CD8-positive, alpha-beta memory T cell (primary cell): ENCODE measurements around the gene AMHR2. TPM values are rescaled to one million over a fixed set of nuclear protein-coding genes. Genes with fewer than 3 reads are reported as not detected.
A peak's percentile ranks its signal among the peaks of the same experiment; 100 is the strongest.
"Not testable (repeated sequence)": the region's sequence is repeated elsewhere in the genome, so short reads cannot be mapped to it uniquely, and the experiment has no call there.

Source experiments
- CTCF ChIA-PET: fragments of 350-600 bp; sonication (Branson Sonifier 250); formaldehyde crosslinking; loops from one replicate; lab custom pipeline; 2021; ENCODE audit warnings: antibody characterized with exemption; lab: Charles Lee
- POLR2A ChIA-PET: fragments of 350-600 bp; sonication (Branson Sonifier 250); formaldehyde crosslinking; loops from one replicate; lab custom pipeline; 2021; ENCODE audit warnings: antibody characterized with exemption; lab: Charles Lee
- DNase-seq, 5 donors: peaks; one replicate each; pipeline versions ENCODE4 v3.0.0 to v3.0.0-alpha.2; 2020 to 2022; ENCODE audit warnings: mixed read lengths in 1 of 5
- H3K27ac ChIP-seq: one replicate; pipeline ENCODE4 v1.7.0; 2013; ENCODE audit warnings: low read depth, mild to moderate bottlenecking, low read length, moderate library complexity
- H3K27me3 ChIP-seq: 2 replicates; pipeline ENCODE4 v1.7.0; 2013; ENCODE audit warnings: low read length, mild to moderate bottlenecking; ENCODE audit not compliant: insufficient read depth, poor library complexity, severe bottlenecking
- H3K36me3 ChIP-seq: 2 replicates; pipeline ENCODE4 v1.7.0; 2013; ENCODE audit warnings: mild to moderate bottlenecking, low read length, moderate library complexity; ENCODE audit not compliant: insufficient read depth
- H3K4me1 ChIP-seq: 2 replicates; pipeline ENCODE4 v1.7.0; 2013; ENCODE audit warnings: mild to moderate bottlenecking, low read length, moderate library complexity; ENCODE audit not compliant: insufficient read depth
- H3K4me3 ChIP-seq: 2 replicates; pipeline ENCODE4 v1.7.0; 2013; ENCODE audit warnings: mild to moderate bottlenecking, low read length
- H3K9me3 ChIP-seq: 2 replicates; pipeline ENCODE4 v1.7.0; 2013; ENCODE audit warnings: mild to moderate bottlenecking, low read length
- H3K27ac Mint-ChIP-seq, 8 donors: one replicate each; pipeline ENCODE4 v1.8.0; 2020 to 2021; ENCODE audit warnings: mixed read lengths in 8 of 8, mild to moderate bottlenecking in 6 of 8, inconsistent platforms in 3 of 8, moderate library complexity in 3 of 8
- H3K27me3 Mint-ChIP-seq, 2 donors: one replicate each; pipeline ENCODE4 v1.8.0; 2020 to 2021; ENCODE audit warnings: mixed read lengths in 2 of 2, mild to moderate bottlenecking in 1 of 2, moderate library complexity in 1 of 2
- H3K36me3 Mint-ChIP-seq, 3 donors: one replicate each; pipeline ENCODE4 v1.8.0; 2020 to 2021; ENCODE audit warnings: mixed read lengths in 3 of 3, inconsistent platforms in 1 of 3, mild to moderate bottlenecking in 1 of 3
- H3K4me1 Mint-ChIP-seq, 3 donors: one replicate each; pipeline ENCODE4 v1.8.0; 2020 to 2021; ENCODE audit warnings: mixed read lengths in 3 of 3, inconsistent platforms in 1 of 3, mild to moderate bottlenecking in 1 of 3
- H3K4me3 Mint-ChIP-seq, 7 donors: one replicate each; pipeline ENCODE4 v1.8.0; 2020 to 2021; ENCODE audit warnings: mixed read lengths in 7 of 7, mild to moderate bottlenecking in 6 of 7, moderate library complexity in 4 of 7, inconsistent platforms in 2 of 7
- H3K9me3 Mint-ChIP-seq, 5 donors: one replicate each; pipeline ENCODE4 v1.8.0; 2020 to 2022; ENCODE audit warnings: mixed read lengths in 5 of 5, mild to moderate bottlenecking in 3 of 5, moderate library complexity in 2 of 5, inconsistent platforms in 1 of 5
- polyA plus RNA-seq: library from polyadenylated mRNA; unstranded; fragments of 300-500 nt; fragmentation: Illumina TruSeq; gene quantifications from one replicate; pipeline ENCODE4 v1.2.3, GENCODE V29; 2021
- total RNA-seq, 2 experiments: library from RNA; stranded (reverse); gene quantifications; one replicate each; pipeline ENCODE4 v1.2.3, GENCODE V29; 2021

The AMHR2 gene
- total and polyA plus RNA-seq, 3 experiments from 2014 or later: not detected

DNA sequence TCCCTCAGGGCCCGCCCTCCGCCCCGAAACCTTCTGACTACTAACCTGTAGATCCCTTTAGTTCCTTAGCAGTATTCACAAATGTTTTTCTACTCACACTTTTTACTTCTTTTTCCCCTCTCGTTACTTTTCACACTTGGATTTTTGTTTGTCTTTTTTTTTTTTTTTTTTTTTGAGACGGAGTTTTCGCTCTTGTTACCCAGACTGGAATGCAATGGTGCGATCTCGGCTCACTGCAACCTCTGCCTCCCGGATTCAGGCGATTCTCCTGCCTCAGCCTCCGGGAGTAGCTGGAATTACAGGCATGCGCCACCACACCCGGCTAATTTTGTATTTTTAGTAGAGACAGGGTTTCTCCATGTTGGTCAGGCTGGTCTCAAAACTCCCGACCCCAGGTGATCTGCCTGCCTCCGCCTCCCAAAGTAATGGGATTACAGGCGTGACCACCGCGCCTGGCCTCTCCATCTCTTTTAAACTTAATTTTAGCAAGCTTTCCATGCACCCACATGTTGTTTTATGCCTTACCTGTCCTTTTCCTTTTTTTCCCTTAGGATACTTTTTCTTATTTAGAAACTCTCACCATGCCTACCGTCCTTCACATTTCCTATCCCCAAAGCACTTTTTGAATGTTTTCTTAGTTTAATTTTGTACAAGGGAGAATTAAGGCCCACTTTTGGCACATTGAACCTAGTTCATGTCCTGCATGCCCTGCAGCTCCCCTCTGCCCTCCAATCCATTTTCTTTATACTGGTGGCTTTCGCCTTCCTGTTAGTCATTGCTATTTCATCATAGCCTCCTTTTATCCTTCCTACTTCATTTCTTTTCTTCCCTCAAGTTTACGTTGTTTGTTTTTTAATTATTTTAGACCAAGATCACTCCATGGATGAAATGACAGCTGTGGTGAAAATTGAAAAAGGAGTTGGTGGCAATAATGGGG, 42.6 kb upstream of the AMHR2 start:
- H3K4me3 Mint-ChIP-seq: peak overlapping the region; percentile 82 to 89 (median 86)
- POLR2A ChIA-PET: interaction anchor here (0.6 to 2.7 kb wide), 7 partner anchors 33 to 127 kb away, joined by 3 to 31 read pairs (median 7); partner anchors contain the start of gene TARBP2
- no peaks in the 10 kb centered on the region for H3K9me3 Mint-ChIP-seq
- peak overlapping the region; percentile 57 for H3K27ac ChIP-seq
- peak overlapping the region; percentile 36 for H3K4me3 ChIP-seq
- H3K27ac Mint-ChIP-seq: peak overlapping the region; percentile 68 to 93 (median 84)
- peaks cover 47% of the 10 kb centered on the region for H3K4me1 ChIP-seq
- no peaks in the 10 kb centered on the region for H3K9me3 ChIP-seq
- H3K27me3 ChIP-seq: no peaks in the 10 kb centered on the region
- no peaks in the 10 kb centered on the region for H3K27me3 Mint-ChIP-seq
- peaks cover 33 to 44% (median 41%) of the 10 kb centered on the region in 3 donors for H3K4me1 Mint-ChIP-seq
- CTCF ChIA-PET: interaction anchor here (0.8 to 4.4 kb wide), 12 partner anchors 15 to 127 kb away, joined by 3 to 29 read pairs (median 4); partner anchors contain the start of genes AAAS and TARBP2
- peaks cover 26% of the 10 kb centered on the region for H3K36me3 ChIP-seq
- DNase-seq: peak in 1 of 5 donors; percentile 38
- peaks cover 7 to 38% (median 9%) of the 10 kb centered on the region in 3 donors for H3K36me3 Mint-ChIP-seq

DNA sequence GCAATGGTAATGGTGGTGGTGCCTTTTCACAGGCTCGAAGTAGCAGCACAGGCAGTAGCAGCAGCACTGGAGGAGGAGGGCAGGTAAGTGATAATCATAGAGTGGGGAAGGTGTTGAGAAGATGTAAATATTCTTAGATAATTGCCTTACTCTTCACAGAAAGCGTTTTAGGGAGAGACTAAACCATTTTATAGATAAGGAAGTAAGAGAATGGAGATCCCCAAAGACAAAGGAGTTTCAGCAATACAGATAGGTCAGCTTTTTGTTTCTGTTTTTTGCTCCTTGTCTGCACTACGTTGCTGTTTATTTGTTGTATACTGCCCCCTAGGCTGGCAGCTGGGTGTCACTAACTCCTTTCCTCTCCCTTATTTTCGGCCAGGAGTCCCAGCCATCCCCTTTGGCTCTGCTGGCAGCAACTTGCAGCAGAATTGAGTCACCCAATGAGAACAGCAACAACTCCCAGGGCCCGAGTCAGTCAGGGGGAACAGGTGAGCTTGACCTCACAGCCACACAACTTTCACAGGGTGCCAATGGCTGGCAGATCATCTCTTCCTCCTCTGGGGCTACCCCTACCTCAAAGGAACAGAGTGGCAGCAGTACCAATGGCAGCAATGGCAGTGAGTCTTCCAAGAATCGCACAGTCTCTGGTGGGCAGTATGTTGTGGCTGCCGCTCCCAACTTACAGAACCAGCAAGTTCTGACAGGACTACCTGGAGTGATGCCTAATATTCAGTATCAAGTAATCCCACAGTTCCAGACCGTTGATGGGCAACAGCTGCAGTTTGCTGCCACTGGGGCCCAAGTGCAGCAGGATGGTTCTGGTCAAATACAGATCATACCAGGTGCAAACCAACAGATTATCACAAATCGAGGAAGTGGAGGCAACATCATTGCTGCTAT, 41.7 kb upstream of the AMHR2 start:
- peaks cover 56% of the 10 kb centered on the region for H3K4me1 ChIP-seq

DNA sequence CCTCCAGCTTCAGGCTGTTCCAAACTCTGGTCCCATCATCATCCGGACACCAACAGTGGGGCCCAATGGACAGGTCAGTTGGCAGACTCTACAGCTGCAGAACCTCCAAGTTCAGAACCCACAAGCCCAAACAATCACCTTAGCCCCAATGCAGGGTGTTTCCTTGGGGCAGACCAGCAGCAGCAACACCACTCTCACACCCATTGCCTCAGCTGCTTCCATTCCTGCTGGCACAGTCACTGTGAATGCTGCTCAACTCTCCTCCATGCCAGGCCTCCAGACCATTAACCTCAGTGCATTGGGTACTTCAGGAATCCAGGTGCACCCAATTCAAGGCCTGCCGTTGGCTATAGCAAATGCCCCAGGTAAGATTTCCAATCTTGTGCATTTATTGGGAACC, 40.4 kb upstream of the AMHR2 start:
- H3K4me3 Mint-ChIP-seq: peak overlapping the region; percentile 46 to 89 (median 74)
- DNase-seq: no peak
- H3K27ac Mint-ChIP-seq: peak overlapping the region in 5 of 8 donors; percentile 18 to 86 (median 67)
- ChIA-PET POLR2A (interaction anchor here (0.6 kb wide), 1 partner anchor 88 kb away, joined by 8 read pairs; no protein-coding TSS in a partner anchor), CTCF (interaction anchor here (0.7 to 4.4 kb wide), 9 partner anchors 11 to 47 kb away, joined by 3 to 29 read pairs (median 3); no protein-coding TSS in a partner anchor)
- peaks cover 9 to 54% (median 14%) of the 10 kb centered on the region in 3 donors for H3K36me3 Mint-ChIP-seq
- H3K4me1 ChIP-seq: peaks cover 65% of the 10 kb centered on the region
- H3K4me1 Mint-ChIP-seq: peaks cover 49 to 65% (median 62%) of the 10 kb centered on the region in 3 donors
- H3K27me3 ChIP-seq: no peaks in the 10 kb centered on the region
- H3K9me3 ChIP-seq: no peaks in the 10 kb centered on the region
- peak overlapping the region; percentile 26 for H3K4me3 ChIP-seq
- no peaks in the 10 kb centered on the region for H3K27me3 Mint-ChIP-seq
- peaks cover 26% of the 10 kb centered on the region for H3K36me3 ChIP-seq
- H3K9me3 Mint-ChIP-seq: no peaks in the 10 kb centered on the region
- peak overlapping the region; percentile 3 for H3K27ac ChIP-seq

More for the DNA sequence above, 41.7 kb upstream of the AMHR2 start:
- Histone ChIP-seq H3K27me3 (no peaks in the 10 kb centered on the region), H3K27ac (peak overlapping the region; percentile 57), H3K4me3 (peak overlapping the region; percentile 36), H3K9me3 (no peaks in the 10 kb centered on the region), H3K36me3 (peaks cover 26% of the 10 kb centered on the region)
- Mint-ChIP-seq H3K27ac (peak overlapping the region; percentile 41 to 93 (median 84)), H3K27me3 (no peaks in the 10 kb centered on the region), H3K4me1 (peaks cover 39 to 52% (median 50%) of the 10 kb centered on the region in 3 donors), H3K9me3 (no peaks in the 10 kb centered on the region), H3K36me3 (peaks cover 9 to 44% (median 10%) of the 10 kb centered on the region in 3 donors), H3K4me3 (peak overlapping the region; percentile 82 to 89 (median 86))
- ChIA-PET POLR2A (interaction anchor here (0.6 to 0.9 kb wide), 3 partner anchors 37 to 58 kb away, joined by 3 read pairs; no protein-coding TSS in a partner anchor), CTCF (interaction anchor here (0.8 to 4.4 kb wide), 13 partner anchors 14 to 127 kb away, joined by 3 to 29 read pairs (median 4); partner anchors contain the start of genes AAAS and TARBP2)
- peak; percentile 22 to 57 (median 40) for DNase-seq

DNA sequence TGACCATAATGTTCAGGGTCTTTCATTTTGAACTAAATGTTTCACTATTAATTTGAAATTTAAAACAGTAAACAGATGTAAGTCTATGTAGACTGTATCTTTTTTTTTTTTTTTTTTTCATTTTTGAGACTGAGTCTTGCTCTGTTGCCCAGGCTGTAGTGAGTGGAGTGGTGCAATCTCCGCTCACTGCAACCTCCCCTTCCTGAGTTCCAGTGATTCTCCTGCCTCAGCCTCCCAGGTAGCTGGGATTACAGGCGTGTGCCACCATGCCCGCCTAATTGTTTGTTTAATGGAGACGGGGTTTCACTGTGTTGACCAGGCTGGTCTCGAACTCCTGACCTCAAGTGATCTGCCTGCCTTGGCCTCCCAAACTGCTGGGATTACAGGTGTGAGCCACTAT, 37.3 kb upstream of the AMHR2 start:
- peaks cover 67 to 85% (median 85%) of the 10 kb centered on the region in 3 donors for H3K4me1 Mint-ChIP-seq
- POLR2A ChIA-PET: interaction anchor here (0.7 kb wide), 1 partner anchor 30 kb away, joined by 4 read pairs; no protein-coding TSS in a partner anchor
- H3K4me3 ChIP-seq: peak overlapping the region; percentile 45

DNA sequence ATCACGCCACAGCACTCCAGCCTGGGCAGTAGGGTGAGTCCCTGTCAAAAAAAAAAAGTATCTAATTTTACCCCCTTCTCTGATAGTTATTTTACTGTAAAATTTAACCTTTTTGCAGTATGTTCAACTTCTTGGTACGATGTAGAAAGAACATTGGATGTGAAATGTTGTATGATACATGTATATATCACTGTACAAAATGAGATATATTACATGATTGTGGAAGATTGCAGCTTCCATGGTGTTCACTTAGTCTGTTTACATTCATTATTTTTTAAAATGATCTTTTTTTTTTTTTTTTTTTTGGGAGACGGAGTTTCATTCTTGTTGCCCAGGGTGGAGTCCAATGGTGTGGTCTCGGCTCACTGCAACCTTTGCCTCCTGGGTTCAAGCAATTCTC, 34.7 kb upstream of the AMHR2 start:
- H3K9me3 ChIP-seq: no peaks in the 10 kb centered on the region
- peaks cover 39% of the 10 kb centered on the region for H3K4me1 ChIP-seq
- H3K4me3 ChIP-seq: no peak overlapping the region
- Mint-ChIP-seq H3K4me3 (peak overlapping the region in 6 of 7 donors; percentile 20 to 76 (median 56)), H3K4me1 (peaks cover 49 to 66% (median 66%) of the 10 kb centered on the region in 3 donors), H3K27me3 (no peaks in the 10 kb centered on the region), H3K9me3 (no peaks in the 10 kb centered on the region), H3K27ac (peak overlapping the region in 2 of 8 donors; percentile 2 to 5), H3K36me3 (peaks cover 4 to 45% (median 10%) of the 10 kb centered on the region in 3 donors)
- CTCF ChIA-PET: interaction anchor here (1.2 kb wide), 1 partner anchor 66 kb away, joined by 3 read pairs; no protein-coding TSS in a partner anchor
- H3K27me3 ChIP-seq: no peaks in the 10 kb centered on the region
- no peak for DNase-seq
- POLR2A ChIA-PET: interaction anchor here (0.7 kb wide), 1 partner anchor 9 kb away, joined by 6 read pairs; the partner anchor contains the start of gene SP1
- no peak overlapping the region for H3K27ac ChIP-seq
- H3K36me3 ChIP-seq: no peaks in the 10 kb centered on the region

More for the DNA sequence above, 37.3 kb upstream of the AMHR2 start:
- Mint-ChIP-seq H3K4me3 (peak overlapping the region; percentile 40 to 84 (median 71)), H3K27ac (peak overlapping the region in 6 of 8 donors; percentile 34 to 84 (median 62)), H3K36me3 (peaks cover 9 to 66% (median 16%) of the 10 kb centered on the region in 3 donors)
- H3K36me3 ChIP-seq: peaks cover 25% of the 10 kb centered on the region
- H3K9me3 Mint-ChIP-seq, H3K27me3 Mint-ChIP-seq, H3K27ac ChIP-seq, H3K27me3 ChIP-seq, H3K9me3 ChIP-seq, DNase-seq: not testable (repeated sequence)
- H3K4me1 ChIP-seq: peaks cover 63% of the 10 kb centered on the region
- CTCF ChIA-PET: interaction anchor here (0.8 to 2.5 kb wide), 4 partner anchors 9 to 122 kb away, joined by 3 to 8 read pairs (median 4); no protein-coding TSS in a partner anchor

DNA sequence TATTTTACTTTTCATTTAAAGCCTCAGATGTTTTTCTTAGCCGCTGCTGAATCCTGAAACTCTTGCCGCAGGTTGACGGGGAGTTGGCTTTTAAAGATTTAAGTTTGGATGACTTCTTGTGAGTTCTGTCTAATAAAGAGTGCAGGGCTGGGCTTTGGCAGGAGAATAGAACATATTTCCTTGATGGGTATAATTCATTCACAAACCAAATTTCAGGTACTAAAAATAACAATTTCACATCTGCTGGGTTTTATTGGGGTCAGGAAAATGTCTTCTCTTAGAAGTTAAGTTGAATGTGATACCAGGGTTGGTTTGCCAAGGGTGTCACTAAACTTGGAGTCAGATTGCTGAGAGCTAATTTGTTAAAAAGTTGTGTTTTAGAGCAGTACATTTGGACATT, 34.0 kb upstream of the AMHR2 start:
- H3K27ac Mint-ChIP-seq: peak overlapping the region in 7 of 8 donors; percentile 2 to 68 (median 30)
- POLR2A ChIA-PET: no interaction called here

More for the DNA sequence above, 34.0 kb upstream of the AMHR2 start:
- Mint-ChIP-seq H3K27me3 (no peaks in the 10 kb centered on the region), H3K9me3 (no peaks in the 10 kb centered on the region), H3K4me3 (peak overlapping the region in 6 of 7 donors; percentile 39 to 64 (median 52)), H3K4me1 (peaks cover 47 to 61% (median 60%) of the 10 kb centered on the region in 3 donors), H3K36me3 (peaks cover 4 to 44% (median 10%) of the 10 kb centered on the region in 3 donors)
- CTCF ChIA-PET: no interaction called here
- DNase-seq: no peak
- no peak overlapping the region for H3K4me3 ChIP-seq
- H3K27ac ChIP-seq: no peak overlapping the region
- no peaks in the 10 kb centered on the region for H3K36me3 ChIP-seq
- H3K9me3 ChIP-seq: no peaks in the 10 kb centered on the region
- H3K27me3 ChIP-seq: no peaks in the 10 kb centered on the region
- peaks cover 39% of the 10 kb centered on the region for H3K4me1 ChIP-seq
